Left ventricle myocardium superior (tissue), 1 donor: ENCODE results near the gene DHX8. TPM values are rescaled to one million over a fixed set of nuclear protein-coding genes. Genes with fewer than 3 reads are reported as not detected.
"Not testable (repeated sequence)": the region's sequence is repeated elsewhere in the genome, so short reads cannot be mapped to it uniquely, and the experiment has no call there.

Experiments used
- ATAC-seq: fragments of 200-7000 bp; cut with Tn5 transposase; one replicate; pipeline ENCODE4 v1.9.1; 2020; ENCODE audit warnings: mild to moderate bottlenecking, moderate library complexity
- DNase-seq: peaks from one replicate; pipeline ENCODE4 v3.0.0-alpha.2; 2020
- intact Hi-C: fragments of 100-400 bp; cut with micrococcal nuclease; formaldehyde crosslinking; loops from one replicate; pipeline ENCODE4 v1.11.0; 2022
- total RNA-seq: library from RNA; stranded (reverse); fragmentation: NEBNext Ultra II Directional; extraction: Animal tissue kit (Norgen Biotek cat#: 25700); gene quantifications from one replicate; pipeline ENCODE4 v1.2.1, GENCODE V29; 2021
- donor health status: DM: no; HTN: yes; CAD: no; lungs with severe emphysema.

Gene DHX8
- total RNA-seq, 1 donor from 2014 or later: 29.7 TPM

GRCh38 chr17:43511199-43511598, 27.4 kb downstream of the DHX8 start:
- DNase-seq, intact Hi-C loops, ATAC-seq: not testable (repeated sequence)

- ATAC-seq (peak; percentile 9), DNase-seq (no peak)
- intact Hi-C loops: no loop called here
These were observed 31.9 kb downstream of the DHX8 start for GRCh38 chr17:43515656-43516055.

- intact Hi-C loops: no loop called here
- ATAC-seq (peak; percentile 21), DNase-seq (no peak)
These were observed 33.4 kb downstream of the DHX8 start for GRCh38 chr17:43517161-43517560.

DNA sequence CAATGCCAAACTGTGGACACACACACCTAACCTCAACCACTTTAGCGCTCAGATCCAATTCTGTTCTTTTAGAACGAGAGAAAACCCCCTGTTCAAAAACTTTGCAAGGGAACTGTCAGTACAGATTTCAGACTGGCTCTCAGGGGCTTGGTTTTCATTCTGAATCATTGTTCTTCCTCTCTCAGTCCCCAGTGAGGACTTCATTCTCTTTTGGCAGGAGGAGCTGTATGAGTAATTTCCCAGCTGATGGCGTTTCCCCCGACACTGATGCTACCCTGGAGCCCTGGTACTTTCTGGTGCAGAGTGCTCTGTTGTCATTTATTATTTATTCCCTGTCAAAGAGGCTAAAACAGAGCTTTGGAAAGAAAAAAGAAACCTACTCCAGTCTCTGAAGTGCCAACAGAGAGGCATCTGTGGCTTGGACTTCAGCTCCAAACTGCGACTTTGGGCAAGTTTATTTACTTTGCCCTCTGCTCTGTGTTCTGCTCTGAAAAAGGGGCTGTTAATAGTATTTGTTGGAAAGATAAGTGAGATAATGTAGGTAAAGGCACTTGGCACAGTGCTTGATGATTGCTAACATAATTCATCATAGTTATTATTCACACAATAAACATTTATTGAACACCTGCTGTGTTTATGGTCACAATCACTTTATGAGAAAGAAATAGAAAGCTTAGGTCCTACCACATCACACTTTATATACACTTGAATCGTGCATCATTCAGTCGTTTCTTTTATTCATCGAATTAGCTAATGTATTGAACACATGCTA, 34.0 kb downstream of the DHX8 start:
- DNase-seq (no peak), ATAC-seq (peak; percentile 69)
- intact Hi-C loops: no loop called here

DNA sequence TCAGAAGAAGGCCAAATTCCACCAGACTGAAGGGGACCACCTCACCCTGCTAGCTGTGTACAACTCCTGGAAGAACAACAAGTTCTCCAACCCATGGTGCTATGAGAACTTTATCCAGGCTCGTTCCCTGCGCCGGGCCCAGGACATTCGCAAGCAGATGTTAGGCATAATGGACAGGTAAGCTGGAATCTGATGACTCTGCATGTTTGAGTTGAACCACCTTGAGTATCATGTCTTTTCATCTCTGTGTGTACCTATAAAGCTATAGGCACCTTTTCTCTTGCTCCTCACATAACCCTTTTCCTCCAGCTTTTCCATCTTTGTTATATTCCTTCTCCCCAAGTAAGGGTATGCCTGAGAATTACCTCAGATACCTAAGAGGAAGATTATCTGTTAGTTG, 37.6 kb downstream of the DHX8 start:
- DNase-seq: no peak
- ATAC-seq: no peak
- intact Hi-C loops: loop anchor here (10.0 kb wide), 1 partner anchor 53 kb away; no protein-coding TSS in a partner anchor

GRCh38 chr17:43524945-43525575, 41.3 kb downstream of the DHX8 start:
- ATAC-seq (no peak), DNase-seq (no peak)
- intact Hi-C loops: loop anchor here (10.0 kb wide), 1 partner anchor 50 kb away; no protein-coding TSS in a partner anchor

GRCh38 chr17:43526886-43527648, 43.3 kb downstream of the DHX8 start:
- DNase-seq (no peak), ATAC-seq (no peak)
- intact Hi-C loops: loop anchor here (10.0 kb wide), 1 partner anchor 48 kb away; no protein-coding TSS in a partner anchor

DNA sequence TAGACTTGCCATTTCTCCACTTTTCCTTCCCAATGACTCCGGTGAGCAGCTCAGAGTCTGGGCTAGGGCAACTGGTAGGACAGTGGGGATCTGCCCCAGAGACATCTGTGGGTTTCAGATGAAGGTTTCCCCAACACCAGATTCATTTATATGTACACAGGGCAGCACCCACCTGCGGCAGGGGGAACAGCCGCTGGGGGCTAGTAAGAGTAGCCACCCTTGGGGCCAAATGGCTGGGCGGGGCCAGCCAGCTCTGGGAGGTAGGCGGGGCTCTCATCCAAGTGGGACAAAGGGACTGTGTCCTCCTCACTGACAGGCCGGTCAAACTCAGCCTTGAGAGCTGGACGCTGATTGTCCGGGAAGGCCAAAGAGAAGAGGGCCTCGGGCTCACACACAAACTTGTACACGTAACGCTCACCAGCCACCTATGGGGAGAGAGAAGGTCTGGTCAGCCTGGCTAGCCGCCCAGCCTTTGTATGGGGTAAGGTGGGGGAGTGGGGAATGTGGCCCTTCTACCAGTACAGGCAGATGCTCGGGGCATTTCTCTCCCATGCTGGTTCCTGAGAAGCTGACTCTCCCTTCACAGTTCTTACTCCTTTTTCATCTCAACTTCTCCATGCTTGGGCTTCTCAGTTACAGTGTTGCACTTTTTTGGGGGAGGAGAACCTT, 44.7 kb downstream of the DHX8 start:
- ATAC-seq: peak; percentile 48
- intact Hi-C loops: loop anchor here (10.0 kb wide), 1 partner anchor 46 kb away; no protein-coding TSS in a partner anchor
- DNase-seq: peak; percentile 69

DNA sequence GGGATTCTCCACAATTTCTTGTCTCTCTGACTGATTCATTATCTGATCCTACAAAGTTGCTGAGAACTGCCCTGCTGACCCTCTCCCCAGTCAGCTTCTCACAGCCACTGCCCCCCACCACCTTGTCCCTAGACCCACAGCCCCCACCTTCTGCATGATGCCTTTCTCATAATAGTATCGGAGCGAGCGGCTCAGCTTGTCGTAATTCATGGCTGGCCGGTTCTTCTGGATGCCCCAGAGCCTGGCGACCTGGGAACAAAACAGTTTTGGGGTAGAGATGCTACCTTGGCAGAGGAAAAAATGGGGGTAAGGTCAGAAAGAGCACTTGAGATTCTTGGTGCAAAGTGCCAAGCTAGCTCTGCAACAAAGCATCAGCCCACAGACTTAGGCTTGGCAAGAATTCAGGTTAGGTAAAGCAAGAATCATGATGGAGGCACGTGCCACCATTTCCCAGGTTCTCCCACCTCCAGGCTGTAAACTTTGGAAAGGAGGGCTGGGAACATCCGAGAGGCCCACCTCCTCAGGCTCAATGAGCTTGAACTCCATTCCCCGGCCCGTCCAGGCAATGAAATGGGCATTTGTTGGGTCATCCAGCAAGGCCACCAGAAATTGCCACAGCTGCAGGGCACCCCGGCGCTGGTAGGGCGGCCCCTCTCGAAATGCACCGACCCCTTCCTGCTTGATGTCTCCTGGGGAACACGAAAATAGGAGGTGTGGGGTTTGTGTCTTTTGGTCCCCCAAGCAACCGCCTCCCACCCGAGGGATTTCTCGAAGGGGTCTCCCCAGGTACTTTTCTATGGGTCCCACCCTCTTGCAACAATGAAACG, 45.4 kb downstream of the DHX8 start:
- ATAC-seq: no peak
- no peak for DNase-seq
- intact Hi-C loops: loop anchor here (10.0 kb wide), 1 partner anchor 46 kb away; no protein-coding TSS in a partner anchor

- ATAC-seq (no peak), DNase-seq (no peak)
- intact Hi-C loops: loop anchor here (10.0 kb wide), 1 partner anchor 45 kb away; no protein-coding TSS in a partner anchor
These were observed 46.1 kb downstream of the DHX8 start for GRCh38 chr17:43529947-43530287.

DNA sequence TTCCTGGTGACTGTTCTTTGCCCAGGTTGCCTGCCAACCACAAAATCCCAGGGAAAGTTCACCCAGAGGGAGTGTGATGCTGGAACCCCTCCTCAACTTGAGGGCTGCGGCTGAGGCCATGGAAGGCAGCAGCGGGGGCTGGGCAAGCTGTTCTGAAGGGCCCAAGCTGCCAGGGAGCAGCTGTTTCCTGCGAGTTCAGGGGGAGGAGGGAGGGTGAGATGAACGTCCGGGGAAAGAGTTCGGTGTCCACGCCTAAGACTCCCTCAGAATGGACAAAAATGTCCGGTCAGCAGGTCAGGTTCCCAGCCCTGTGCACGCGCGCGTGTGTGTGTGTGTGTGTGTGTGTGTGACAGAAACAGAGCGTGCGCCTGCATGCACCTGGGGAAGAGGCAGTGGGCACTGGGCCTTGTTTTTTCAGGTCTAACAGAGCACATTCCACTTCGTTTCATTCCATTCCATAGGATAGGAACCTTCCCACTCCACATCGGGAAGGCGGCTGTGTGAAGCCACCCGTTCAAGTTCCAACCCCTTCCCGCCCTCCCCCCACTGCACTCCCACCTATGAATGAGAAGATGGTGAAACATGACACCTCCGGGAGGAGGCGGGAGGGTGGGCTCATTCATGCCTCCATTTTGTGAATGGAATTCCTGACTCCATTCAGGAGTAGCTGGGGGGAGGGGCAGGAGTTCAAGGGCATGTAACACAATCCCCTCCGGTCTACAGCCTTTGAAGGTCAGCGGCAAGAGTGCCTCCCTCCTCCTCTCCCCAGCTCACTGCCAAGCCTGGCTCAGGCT, 46.7 kb downstream of the DHX8 start:
- intact Hi-C loops: no loop called here
- DNase-seq (peak; percentile 74), ATAC-seq (peak; percentile 74)

DNA sequence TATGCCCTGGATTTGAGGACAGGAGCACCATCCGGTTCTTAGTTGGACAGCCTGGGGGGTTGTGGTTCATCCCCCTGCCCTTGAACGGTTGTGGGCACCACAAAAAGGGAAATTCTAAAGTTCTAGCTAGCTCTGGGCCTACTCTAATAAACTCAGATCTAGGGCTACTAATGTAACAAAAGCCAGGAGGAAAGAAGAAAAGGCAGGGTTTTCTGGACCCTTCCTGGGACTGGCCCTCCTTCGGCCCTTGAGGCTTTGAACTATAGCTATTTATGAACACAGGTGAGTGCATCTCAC, 47.3 kb downstream of the DHX8 start:
- DNase-seq (no peak), ATAC-seq (no peak)
- intact Hi-C loops: no loop called here

DNA sequence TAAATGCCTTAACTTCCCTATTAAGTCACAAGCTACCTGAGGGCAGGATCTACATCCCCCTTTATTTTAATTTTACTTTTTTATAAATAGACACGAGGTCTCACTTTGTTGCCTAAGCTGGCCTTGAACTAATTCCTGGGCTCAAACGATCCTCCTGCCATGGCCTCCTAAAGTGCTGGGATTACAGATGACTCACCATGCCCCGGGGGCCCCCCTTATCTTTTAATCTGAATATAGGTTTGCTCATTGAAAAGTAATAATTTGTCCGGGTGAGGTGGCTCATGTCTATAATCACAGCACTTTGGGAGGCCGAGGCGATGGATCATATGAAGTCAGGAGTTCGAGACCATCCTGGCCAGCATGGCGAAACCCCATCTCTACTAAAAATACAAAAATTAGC, 48.2 kb downstream of the DHX8 start:
- no peak for DNase-seq
- intact Hi-C loops: no loop called here
- ATAC-seq: no peak

DNA sequence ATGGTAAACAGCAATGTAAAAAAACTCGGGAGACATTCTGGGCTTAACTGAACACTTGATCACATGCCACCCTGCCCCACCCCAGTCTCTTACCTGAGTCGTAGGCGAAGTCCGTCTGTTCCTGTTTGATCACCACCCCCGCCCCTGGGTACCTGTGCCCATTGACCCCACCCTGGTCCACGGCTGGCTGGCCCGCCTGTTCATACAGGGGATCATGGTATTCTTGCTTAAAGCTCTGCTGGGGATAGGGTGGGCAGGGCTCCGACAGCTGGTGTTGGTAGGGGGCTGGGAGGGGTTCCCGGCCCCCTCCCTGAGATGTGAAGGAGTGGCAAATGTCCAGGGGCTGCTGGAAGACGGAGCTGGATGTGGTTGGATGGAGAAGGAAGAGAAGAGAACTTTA, 48.8 kb downstream of the DHX8 start:
- DNase-seq (no peak), ATAC-seq (no peak)
- intact Hi-C loops: no loop called here

DNA sequence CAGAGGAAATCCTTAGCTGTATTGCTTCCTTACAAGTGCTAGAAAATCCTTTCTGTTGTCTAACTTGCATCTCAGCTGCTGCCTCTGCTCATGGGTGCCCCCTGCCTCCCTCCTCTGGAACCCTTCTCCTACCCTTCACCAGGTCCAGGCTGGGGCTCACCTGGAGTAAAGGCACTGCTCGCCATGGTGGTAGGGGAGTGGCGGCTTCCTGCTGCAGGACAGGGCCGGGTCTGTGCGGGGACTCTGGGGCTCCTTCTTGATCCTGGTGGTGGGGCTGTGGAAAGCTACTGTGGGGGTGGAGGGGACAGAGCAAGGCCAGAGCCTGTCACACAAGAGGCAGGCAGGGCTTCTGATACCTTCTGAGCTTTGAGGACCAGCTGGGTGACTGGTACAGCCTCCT, 49.9 kb downstream of the DHX8 start:
- intact Hi-C loops: no loop called here
- DNase-seq: no peak
- ATAC-seq: no peak

- DNase-seq (no peak), ATAC-seq (no peak)
- intact Hi-C loops: no loop called here
These were observed 51.1 kb downstream of the DHX8 start for GRCh38 chr17:43534909-43535308.

- ATAC-seq: no peak
- DNase-seq: no peak
- intact Hi-C loops: no loop called here
These were observed 52.6 kb downstream of the DHX8 start for GRCh38 chr17:43536236-43536992.
